ENCODE data around the gene C1GALT1. TPM values are rescaled to one million over a fixed set of nuclear protein-coding genes. Genes with fewer than 3 reads are reported as not detected.
"Not testable (repeated sequence)": the region's sequence is repeated elsewhere in the genome, so short reads cannot be mapped to it uniquely, and the experiment has no call there.

The C1GALT1 gene
- total RNA-seq, 1 experiment from 2014 or later: 54.2 TPM

- H3K27ac ChIP-seq: no peak overlapping the region
- no peak overlapping the region for H3K4me3 ChIP-seq
- H3K9me3 ChIP-seq (ENCODE audit: insufficient read depth, low read depth): 0 out of 2 replicates have a peak, but pooled peaks cover 4% of the 10 kb centered on the region
- POLR2A ChIA-PET (ENCODE audit: unreplicated experiment): no interaction called here
- no peak for TF ChIP-seq CTCF (conservative IDR thresholded peaks at IDR 0.05)
- TF ChIP-seq EZH2 (IDR thresholded peaks at IDR 0.05; ENCODE audit: low read depth): no peak
- H3K27me3 ChIP-seq (ENCODE audit: insufficient read depth, low read depth): no peaks in the 10 kb centered on the region
- CTCF ChIA-PET: interaction anchor here (1.1 kb wide), 1 partner anchor 41 kb away, joined by 4 read pairs; no protein-coding TSS in a partner anchor
- no peaks in the 10 kb centered on the region for H3K4me1 ChIP-seq (replicated peaks; ENCODE audit: insufficient read depth)
- no peaks in the 10 kb centered on the region; the same call in 1 of the 2 replicates for H3K9me2 ChIP-seq (ENCODE audit: insufficient read depth)
- no peaks in the 10 kb centered on the region; the same call in 1 of the 2 replicates for H3F3A ChIP-seq (ENCODE audit: insufficient read depth, low read depth)
- no peak for DNase-seq
- peaks cover 13% of the 10 kb centered on the region; the same call in 1 of the 2 replicates for H3K36me3 ChIP-seq (ENCODE audit: low read depth)
- no peaks in the 10 kb centered on the region for H3K79me2 ChIP-seq (ENCODE audit: low read depth)
- BruUV-seq (replicated peaks): no TSS peak
- H4K20me1 ChIP-seq (ENCODE audit: insufficient read depth): no peaks in the 10 kb centered on the region
- no peak overlapping the region for H2AFZ ChIP-seq
- H3K4me2 ChIP-seq: no peak overlapping the region
- intact Hi-C loops (cut with micrococcal nuclease; ENCODE audit: unreplicated experiment): no loop called here
Observed at GRCh38 chr7:7242899-7243298, 60.6 kb downstream of the C1GALT1 start.

- intact Hi-C loops (cut with micrococcal nuclease; ENCODE audit: unreplicated experiment); BruUV-seq (replicated peaks); H3K36me3 ChIP-seq (ENCODE audit: low read depth); H3K9me2 ChIP-seq (ENCODE audit: insufficient read depth); CTCF ChIA-PET; H3K4me2 ChIP-seq; H3F3A ChIP-seq (ENCODE audit: insufficient read depth, low read depth); H3K27ac ChIP-seq; H4K20me1 ChIP-seq (ENCODE audit: insufficient read depth); H3K79me2 ChIP-seq (ENCODE audit: low read depth); DNase-seq; POLR2A ChIA-PET (ENCODE audit: unreplicated experiment); H3K4me3 ChIP-seq; H3K4me1 ChIP-seq (replicated peaks; ENCODE audit: insufficient read depth); H2AFZ ChIP-seq; H3K9me3 ChIP-seq (ENCODE audit: insufficient read depth, low read depth); H3K27me3 ChIP-seq (ENCODE audit: insufficient read depth, low read depth): not testable (repeated sequence)
Observed at GRCh38 chr7:7245233-7245632, 62.9 kb downstream of the C1GALT1 start.

GRCh38 chr7:7246223-7246622 is 63.9 kb downstream of the C1GALT1 start:
- POLR2A ChIA-PET (ENCODE audit: unreplicated experiment): interaction anchor here (0.6 kb wide), 1 partner anchor 16 kb away, joined by 8 read pairs; no protein-coding TSS in a partner anchor
- DNase-seq: no peak
- H3F3A ChIP-seq (ENCODE audit: insufficient read depth, low read depth): no peaks in the 10 kb centered on the region; the same call in 1 of the 2 replicates
- no peaks in the 10 kb centered on the region for H3K4me1 ChIP-seq (replicated peaks; ENCODE audit: insufficient read depth)
- H3K9me2 ChIP-seq (ENCODE audit: insufficient read depth): no peaks in the 10 kb centered on the region; the same call in 1 of the 2 replicates
- no TSS peak for BruUV-seq (replicated peaks)
- H2AFZ ChIP-seq: no peak overlapping the region
- no peaks in the 10 kb centered on the region for H3K27me3 ChIP-seq (ENCODE audit: insufficient read depth, low read depth)
- no peak overlapping the region for H3K27ac ChIP-seq
- 0 out of 2 replicates have a peak, but pooled peaks cover 4% of the 10 kb centered on the region for H3K9me3 ChIP-seq (ENCODE audit: insufficient read depth, low read depth)
- H3K4me3 ChIP-seq: no peak overlapping the region
- H3K79me2 ChIP-seq (ENCODE audit: low read depth): no peaks in the 10 kb centered on the region
- intact Hi-C loops (cut with micrococcal nuclease; ENCODE audit: unreplicated experiment): no loop called here
- H3K36me3 ChIP-seq (ENCODE audit: low read depth): peaks cover 5% of the 10 kb centered on the region; the same call in 1 of the 2 replicates
- CTCF ChIA-PET: no interaction called here
- H3K4me2 ChIP-seq: no peak overlapping the region
- H4K20me1 ChIP-seq (ENCODE audit: insufficient read depth): no peaks in the 10 kb centered on the region
- TF ChIP-seq EZH2 (IDR thresholded peaks at IDR 0.05; ENCODE audit: low read depth) (no peak), CTCF (conservative IDR thresholded peaks at IDR 0.05) (no peak)

GRCh38 chr7:7247658-7248057 is 65.3 kb downstream of the C1GALT1 start:
- DNase-seq: no peak
- Histone ChIP-seq H3K27ac (no peak overlapping the region), H4K20me1 (ENCODE audit: insufficient read depth) (no peaks in the 10 kb centered on the region), H3K36me3 (ENCODE audit: low read depth) (peaks cover 5% of the 10 kb centered on the region; the same call in 1 of the 2 replicates), H3K9me2 (ENCODE audit: insufficient read depth) (no peaks in the 10 kb centered on the region; the same call in 1 of the 2 replicates), H3K9me3 (ENCODE audit: insufficient read depth, low read depth) (0 out of 2 replicates have a peak, but pooled peaks cover 4% of the 10 kb centered on the region), H3F3A (ENCODE audit: insufficient read depth, low read depth) (no peaks in the 10 kb centered on the region), H3K27me3 (ENCODE audit: insufficient read depth, low read depth) (no peaks in the 10 kb centered on the region), H3K4me2 (no peak overlapping the region), H3K4me3 (no peak overlapping the region), H2AFZ (no peak overlapping the region), H3K4me1 (replicated peaks; ENCODE audit: insufficient read depth) (no peaks in the 10 kb centered on the region), H3K79me2 (ENCODE audit: low read depth) (no peaks in the 10 kb centered on the region)
- ChIA-PET CTCF (no interaction called here), POLR2A (ENCODE audit: unreplicated experiment) (no interaction called here)
- intact Hi-C loops (cut with micrococcal nuclease; ENCODE audit: unreplicated experiment): no loop called here
- BruUV-seq (replicated peaks): no TSS peak
- TF ChIP-seq CTCF (conservative IDR thresholded peaks at IDR 0.05): no peak
- no peak for TF ChIP-seq EZH2 (IDR thresholded peaks at IDR 0.05; ENCODE audit: low read depth)
